K562 (cell line): ENCODE data around the gene EME2. TPM values are rescaled to one million over a fixed set of nuclear protein-coding genes. Genes with fewer than 3 reads are reported as not detected.
A peak's percentile ranks its signal among the peaks of the same experiment; 100 is the strongest.

Source experiments
- ATAC-seq: fragments of 200-7000 bp; cut with Tn5 transposase; 3 replicates; pipeline ENCODE4 v1.9.1; 2020; ENCODE audit warnings: moderate library complexity
- BruUV-seq: library from RNA; stranded (reverse); fragments of 400-500 nt; replicated peaks from 2 replicates; lab custom pipeline; 2021; lab: Mats Ljungman, UMichigan
- CTCF ChIA-PET: fragments of 300-600 bp; formaldehyde crosslinking; extraction: SDS; loops from one replicate; lab custom pipeline; 2021; ENCODE audit warnings: low intra/inter-chr PET ratio; lab: Yijun Ruan, JAX
- POLR2A ChIA-PET: fragments of 300-600, 350-650 bp; sonication (Branson Sonifier 250); formaldehyde crosslinking; extraction: SDS; loops from one replicate; lab custom pipeline; 2021; ENCODE audit warnings: antibody characterized with exemption, inconsistent platforms; lab: Yijun Ruan, JAX
- DNase-seq, 4 experiments: peaks; one replicate each; pipeline versions ENCODE4 v3.0.0 to v3.0.0-alpha.2; 2011 to 2018; ENCODE audit warnings: low spot score in 3 of 4, mixed read lengths in 3 of 4; ENCODE audit errors: extremely low read depth in 1 of 4
- FAIRE-seq: peaks from 2 replicates; lab custom pipeline; 2011; peaks lifted over from hg19 to GRCh38; lab: Jason Lieb, UNC
- H2AFZ ChIP-seq: 2 replicates; pipeline ENCODE4 v1.6.0; 2011; ENCODE audit warnings: low read depth, low read length, control low read depth, inconsistent platforms
- H3K27ac ChIP-seq: fragments of 200-600 bp; 3 replicates; pipeline ENCODE4 v1.8.0; 2011; ENCODE audit warnings: low read depth, mild to moderate bottlenecking, control low read depth, inconsistent platforms, low read length, moderate library complexity, mixed read lengths; ENCODE audit errors: extremely low read depth
- H3K27me3 ChIP-seq, 2 experiments: fragments of 300-600 bp in 1 of 2; 2 replicates in 1 of 2; 3 replicates in 1 of 2; pipeline versions ENCODE4 v1.6.0 to v1.8.0; 2011; ENCODE audit warnings: inconsistent platforms in 2 of 2, low read length in 2 of 2, mild to moderate bottlenecking in 1 of 2, mixed read lengths in 1 of 2, moderate library complexity in 1 of 2; ENCODE audit not compliant: control insufficient read depth in 2 of 2, insufficient read depth in 2 of 2
- H3K36me3 ChIP-seq: fragments of 300-600 bp; 3 replicates; pipeline ENCODE4 v1.8.0; 2011; ENCODE audit warnings: mild to moderate bottlenecking, low read length, inconsistent platforms; ENCODE audit not compliant: control insufficient read depth, insufficient read depth
- H3K4me1 ChIP-seq, 2 experiments: fragments of 200-600 bp in 1 of 2; replicated peaks in 1 of 2; 2 replicates in 1 of 2; 3 replicates in 1 of 2; pipeline versions ENCODE4 v1.5.1 to v1.8.0; 2011; ENCODE audit warnings: inconsistent platforms in 2 of 2, low read length in 2 of 2, mild to moderate bottlenecking in 1 of 2, mixed read lengths in 1 of 2, moderate library complexity in 1 of 2; ENCODE audit not compliant: control insufficient read depth in 2 of 2, insufficient read depth in 2 of 2
- H3K4me2 ChIP-seq: 2 replicates; pipeline ENCODE4 v1.6.1; 2011; ENCODE audit warnings: low read length, control low read depth, inconsistent platforms, mixed read lengths; ENCODE audit not compliant: insufficient read depth
- H3K4me3 ChIP-seq: fragments of 200-600 bp; sonication (generic), shearing (Covaris generic); 2 replicates; pipeline ENCODE4 v1.5.1; 2016; ENCODE audit warnings: control low read depth, inconsistent platforms
- H3K79me2 ChIP-seq: fragments of 200-600 bp; 3 replicates; pipeline ENCODE4 v1.8.0; 2011; ENCODE audit warnings: low read length, inconsistent platforms; ENCODE audit not compliant: control insufficient read depth, insufficient read depth
- H3K9ac ChIP-seq, 2 experiments: 2 replicates each; pipeline versions ENCODE4 v1.6.0 to v1.6.1; 2011; ENCODE audit warnings: low read depth in 2 of 2, low read length in 2 of 2, control low read depth in 1 of 2, inconsistent platforms in 1 of 2, mild to moderate bottlenecking in 1 of 2, mixed read lengths in 1 of 2; ENCODE audit not compliant: insufficient read depth in 1 of 2
- H3K9me1 ChIP-seq: one replicate; pipeline ENCODE4 v1.6.0; 2011; ENCODE audit warnings: inconsistent platforms, mild to moderate bottlenecking, low read length, moderate library complexity; ENCODE audit not compliant: control insufficient read depth, insufficient read depth
- H3K9me3 ChIP-seq: replicated peaks from 2 replicates; pipeline ENCODE4 v1.5.1; 2011; ENCODE audit warnings: low read depth, low read length, inconsistent platforms; ENCODE audit not compliant: control insufficient read depth, insufficient read depth
- H4K20me1 ChIP-seq: replicated peaks from 2 replicates; pipeline ENCODE4 v1.6.1; 2011; ENCODE audit warnings: low read length, inconsistent platforms, mixed read lengths; ENCODE audit not compliant: control insufficient read depth, insufficient read depth
- BCOR ChIP-seq: fragments of 450-650 bp; IDR thresholded peaks from 2 replicates; pipeline ENCODE4 v1.6.1; 2016
- BDP1 ChIP-seq: IDR thresholded peaks from 3 replicates; pipeline ENCODE4 v1.6.1; 2011; ENCODE audit not compliant: insufficient read length, insufficient read depth
- ELF4 ChIP-seq: fragments of 450-650 bp; formaldehyde crosslinking; IDR thresholded peaks from 2 replicates; pipeline ENCODE4 v1.4.0; 2022; ENCODE audit warnings: missing genetic modification characterization
- GABPB1 ChIP-seq: sonication (generic); formaldehyde crosslinking; IDR thresholded peaks from 2 replicates; pipeline ENCODE4 v1.8.0; 2022; ENCODE audit warnings: mild to moderate bottlenecking, missing genetic modification reagents
- MCM2 ChIP-seq: fragments of 450-650 bp; IDR thresholded peaks from 2 replicates; pipeline ENCODE4 v1.6.1; 2017; ENCODE audit warnings: low read depth, mild to moderate bottlenecking
- MTA2 ChIP-seq: fragments of 450-650 bp; IDR thresholded peaks from 2 replicates; pipeline ENCODE4 v1.6.1; 2016; ENCODE audit warnings: low read depth
- NCOA4 ChIP-seq: fragments of 450-650 bp; IDR thresholded peaks from 2 replicates; pipeline ENCODE4 v1.6.1; 2018; ENCODE audit warnings: mild to moderate bottlenecking; ENCODE audit not compliant: partially characterized antibody
- PML ChIP-seq: IDR thresholded peaks from 2 replicates; pipeline ENCODE4 v1.6.1; 2012; ENCODE audit warnings: low read length, inconsistent platforms
- POLR2A ChIP-seq: fragments of 450-650 bp; conservative IDR thresholded peaks from 2 replicates; pipeline ENCODE4 v1.6.1; 2016
- POLR2G ChIP-seq: fragments of 200-400 bp; formaldehyde crosslinking; IDR thresholded peaks from 2 replicates; pipeline ENCODE4 v1.6.1; 2017; ENCODE audit warnings: low read depth, mild to moderate bottlenecking, antibody characterized with exemption, low read length, moderate library complexity
- RBM22 ChIP-seq: fragments of 200-400 bp; formaldehyde crosslinking; IDR thresholded peaks from 2 replicates; pipeline ENCODE4 v1.6.1; 2018; ENCODE audit warnings: low read length, low read depth; ENCODE audit not compliant: poor library complexity, severe bottlenecking
- TARDBP ChIP-seq: fragments of 450-650 bp; IDR thresholded peaks from 2 replicates; pipeline ENCODE4 v1.6.1; 2016
- TEAD1 ChIP-seq, 2 experiments: fragments of 450-650 bp in 1 of 2; sonication (generic) in 1 of 2; formaldehyde crosslinking; IDR thresholded peaks; 2 replicates each; pipeline versions ENCODE4 v1.4.0 to v1.8.0; 2020 to 2022; ENCODE audit warnings: mild to moderate bottlenecking in 2 of 2, missing genetic modification reagents in 1 of 2
- ZNF165 ChIP-seq: fragments of 250-450 bp; sonication (Bioruptor Pico); IDR thresholded peaks from 2 replicates; pipeline ENCODE4 v1.4.0; 2020; ENCODE audit warnings: borderline replicate concordance
- ZNF212 ChIP-seq: fragments of 450-650 bp; formaldehyde crosslinking; IDR thresholded peaks from 2 replicates; pipeline ENCODE4 v1.4.0; 2020; ENCODE audit warnings: mild to moderate bottlenecking
- ZNF780A ChIP-seq: fragments of 250-450 bp; sonication (Bioruptor Pico); IDR thresholded peaks from 2 replicates; pipeline ENCODE4 v1.5.0; 2021; ENCODE audit warnings: mild to moderate bottlenecking
- WGBS: fragments of 100-300 bp; shearing (Covaris generic); methylation state at CpG from one replicate; pipeline ENCODE4 v1.1.6; 2016; ENCODE audit warnings: low coverage, mixed read lengths; ENCODE audit not compliant: insufficient coverage; ENCODE audit errors: missing lambda C conversion rate; 5-methylcytosine and 5-hydroxymethylcytosine counted together
- in situ Hi-C: fragments of 300-500 bp; cut with MboI; formaldehyde crosslinking; loops from 4 replicates; pipeline ENCODE4 v1.15.0; 2018; ENCODE audit warnings: inconsistent platforms, mixed read lengths
- intact Hi-C: fragments of 100-400 bp; cut with micrococcal nuclease; formaldehyde crosslinking; loops from 2 replicates; pipeline ENCODE4 v1.14.2; 2022
- polyA plus RNA-seq, 8 experiments: library from polyadenylated mRNA; depleted of rRNA in 4 of 8; stranded (reverse) in 5 of 8; unstranded in 3 of 8; fragments of >200 nt; fragmentation: Nextera tagmentation in 2 of 8; fragmentation: Illumina TruSeq in 1 of 8; extraction: Ambion mirVana in 2 of 8; extraction: Trizol in 1 of 8; gene quantifications; 2 replicates each; pipeline versions ENCODE4 v1.2.1 to v1.2.3, GENCODE V29; 2011 to 2014; ENCODE audit warnings: inconsistent platforms in 1 of 8, missing spikeins in 1 of 8
- total RNA-seq, 7 experiments: library from RNA; depleted of rRNA in 6 of 7; stranded (reverse); fragments of >200 nt in 6 of 7; fragmentation: Illumina TruSeq in 2 of 7; extraction: Trizol in 2 of 7; gene quantifications; 2 replicates each; pipeline versions ENCODE4 v1.2.1 to v1.2.3, GENCODE V29; 2011 to 2021; ENCODE audit warnings: low replicate concordance in 1 of 7
- TF ChIP-seq, protein P1 (sequence below), 3 experiments: IDR thresholded peaks in 2 of 3; conservative IDR thresholded peaks in 1 of 3; 2 replicates each; pipeline ENCODE4 v1.5.1; 2011 to 2012; ENCODE audit warnings: low read length in 3 of 3, mild to moderate bottlenecking in 3 of 3, control low read depth in 2 of 3, improper control_type of control experiment in 1 of 3, inconsistent platforms in 1 of 3, low read depth in 1 of 3, mixed read lengths in 1 of 3, moderate library complexity in 1 of 3; ENCODE audit not compliant: insufficient read depth in 2 of 3
- TF ChIP-seq, protein P2 (sequence below): sonication (generic); formaldehyde crosslinking; IDR thresholded peaks from 2 replicates; pipeline ENCODE4 v1.5.0; 2020; ENCODE audit warnings: missing genetic modification reagents
- TF ChIP-seq, protein P3 (sequence below), 2 experiments: IDR thresholded peaks; 2 replicates each; pipeline ENCODE4 v1.6.1; 2011; ENCODE audit warnings: borderline replicate concordance in 1 of 2, control low read depth in 1 of 2, low read depth in 1 of 2, low read length in 1 of 2, mild to moderate bottlenecking in 1 of 2, mixed read lengths in 1 of 2, moderate library complexity in 1 of 2; ENCODE audit not compliant: insufficient read depth in 1 of 2, insufficient read length in 1 of 2, poor library complexity in 1 of 2, severe bottlenecking in 1 of 2; ENCODE audit errors: extremely low read depth in 1 of 2

The EME2 gene
- total and polyA plus RNA-seq, 9 of the 15 experiments (the other 6 are each of a cell fraction or from before 2014, with no cell fraction given), result 0.35 to 19.9 (median 3.5) TPM

DNA sequence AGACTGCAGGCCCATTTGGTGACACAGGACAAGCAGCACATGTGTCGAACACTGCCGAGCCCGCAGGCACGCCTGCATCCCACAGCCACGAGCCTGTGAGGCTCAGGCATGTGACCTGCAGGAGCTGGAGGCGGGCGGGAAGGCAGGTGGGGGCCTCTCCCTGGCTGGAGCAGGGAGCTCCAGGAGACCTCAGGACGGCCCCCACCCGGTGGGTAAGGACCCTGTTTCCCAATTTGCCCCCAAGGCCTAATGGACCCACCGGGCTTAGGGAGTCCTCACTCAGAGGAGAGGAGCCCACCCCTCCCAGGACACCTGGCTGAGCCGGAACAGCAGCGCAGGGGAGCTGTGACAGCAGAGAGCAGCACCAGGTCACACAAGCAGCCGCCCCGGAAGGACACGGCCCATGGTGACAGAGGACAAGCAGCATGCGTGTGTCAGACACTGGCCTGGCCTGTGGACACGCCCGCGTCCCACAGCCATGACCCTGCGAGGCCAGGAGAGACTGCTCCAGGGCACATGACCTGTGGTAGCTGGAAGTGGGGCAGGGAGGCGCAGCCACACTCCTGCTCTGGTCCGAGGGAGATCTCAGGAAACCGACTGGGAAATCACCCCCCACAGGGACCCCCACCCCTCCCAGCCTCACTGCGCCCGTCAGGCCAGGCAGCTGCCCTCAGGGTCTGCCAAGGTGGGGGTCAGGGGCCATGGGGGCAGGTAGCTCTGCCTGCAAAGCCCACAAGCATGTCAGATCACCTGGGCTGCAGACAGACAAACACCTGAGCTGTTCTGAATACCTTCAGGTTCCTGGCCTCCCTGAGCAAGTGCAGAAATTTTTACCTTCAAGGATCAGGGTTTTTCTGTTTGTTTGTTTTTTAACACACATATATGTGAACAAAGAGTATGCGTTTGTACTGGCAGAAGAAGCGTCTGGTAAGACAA lies 7.4 kb downstream of the EME2 start:
- ChIA-PET POLR2A (interaction anchor here (0.6 to 1.4 kb wide), 4 partner anchors 10 to 155 kb away, joined by 3 read pairs; partner anchors contain the start of gene IGFALS), CTCF (no interaction called here)
- Histone ChIP-seq H3K36me3 (peaks cover 52% of the 10 kb centered on the region; the same call in 2 of the 3 replicates), H3K27me3 (no peaks in the 10 kb centered on the region), H3K4me1 (peaks cover 4 to 86% of the 10 kb centered on the region in 2 experiments; a peak in 3 of 5 replicates), H3K27ac (no peak overlapping the region), H3K4me3 (no peak overlapping the region), H2AFZ (no peak overlapping the region), H3K4me2 (no peak overlapping the region), H3K9me1 (peaks cover 2% of the 10 kb centered on the region), H4K20me1 (0 out of 2 replicates have a peak, but pooled peaks cover 3% of the 10 kb centered on the region), H3K9me3 (no peaks in the 10 kb centered on the region), H3K79me2 (peaks cover 31% of the 10 kb centered on the region), H3K9ac (peak overlapping the region in 1 of 2 experiments; percentile 84; a peak in 2 of 4 replicates)
- in situ Hi-C loops, result loop anchor here (5.0 kb wide), 1 partner anchor 152 kb away; no protein-coding TSS in a partner anchor
- 80% methylated on average over 18 of the region's 27 CpGs for WGBS
- no TSS peak for BruUV-seq
- DNase-seq (no peak), ATAC-seq (no peak), FAIRE-seq (no peak)
- intact Hi-C loops, result loop anchor here (5.0 kb wide), 1 partner anchor 168 kb away; the partner anchor contains the start of genes CRAMP1 and IFT140
- TF ChIP-seq GABPB1 (CRISPR knock-in tag) (no peak), MTA2 (no peak), BDP1 (no peak), TARDBP (no peak), POLR2A (peak; percentile 48), RBM22 (peak; percentile 22), ZNF780A (CRISPR knock-in tag) (no peak), BCOR (no peak), NCOA4 (no peak), ZNF212 (no peak), ZNF165 (CRISPR knock-in tag) (no peak), TEAD1 (CRISPR knock-in tag; IDR thresholded peaks at IDR 0.05) (no peak), MCM2 (no peak), ELF4 (CRISPR knock-in tag) (no peak), POLR2G (peak; percentile 72), PML (no peak)
- TF ChIP-seq, protein P1, sequence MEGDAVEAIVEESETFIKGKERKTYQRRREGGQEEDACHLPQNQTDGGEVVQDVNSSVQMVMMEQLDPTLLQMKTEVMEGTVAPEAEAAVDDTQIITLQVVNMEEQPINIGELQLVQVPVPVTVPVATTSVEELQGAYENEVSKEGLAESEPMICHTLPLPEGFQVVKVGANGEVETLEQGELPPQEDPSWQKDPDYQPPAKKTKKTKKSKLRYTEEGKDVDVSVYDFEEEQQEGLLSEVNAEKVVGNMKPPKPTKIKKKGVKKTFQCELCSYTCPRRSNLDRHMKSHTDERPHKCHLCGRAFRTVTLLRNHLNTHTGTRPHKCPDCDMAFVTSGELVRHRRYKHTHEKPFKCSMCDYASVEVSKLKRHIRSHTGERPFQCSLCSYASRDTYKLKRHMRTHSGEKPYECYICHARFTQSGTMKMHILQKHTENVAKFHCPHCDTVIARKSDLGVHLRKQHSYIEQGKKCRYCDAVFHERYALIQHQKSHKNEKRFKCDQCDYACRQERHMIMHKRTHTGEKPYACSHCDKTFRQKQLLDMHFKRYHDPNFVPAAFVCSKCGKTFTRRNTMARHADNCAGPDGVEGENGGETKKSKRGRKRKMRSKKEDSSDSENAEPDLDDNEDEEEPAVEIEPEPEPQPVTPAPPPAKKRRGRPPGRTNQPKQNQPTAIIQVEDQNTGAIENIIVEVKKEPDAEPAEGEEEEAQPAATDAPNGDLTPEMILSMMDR (IDR thresholded peaks at IDR 0.05 in 2 of 3, conservative IDR thresholded peaks at IDR 0.05 in 1 of 3; ENCODE audit: insufficient read depth in 2 of 3, low read depth in 1 of 3, low read length in 3 of 3), result no peak
- TF ChIP-seq, protein P2, sequence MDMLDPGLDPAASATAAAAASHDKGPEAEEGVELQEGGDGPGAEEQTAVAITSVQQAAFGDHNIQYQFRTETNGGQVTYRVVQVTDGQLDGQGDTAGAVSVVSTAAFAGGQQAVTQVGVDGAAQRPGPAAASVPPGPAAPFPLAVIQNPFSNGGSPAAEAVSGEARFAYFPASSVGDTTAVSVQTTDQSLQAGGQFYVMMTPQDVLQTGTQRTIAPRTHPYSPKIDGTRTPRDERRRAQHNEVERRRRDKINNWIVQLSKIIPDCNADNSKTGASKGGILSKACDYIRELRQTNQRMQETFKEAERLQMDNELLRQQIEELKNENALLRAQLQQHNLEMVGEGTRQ, result no peak
- TF ChIP-seq, protein P3, sequence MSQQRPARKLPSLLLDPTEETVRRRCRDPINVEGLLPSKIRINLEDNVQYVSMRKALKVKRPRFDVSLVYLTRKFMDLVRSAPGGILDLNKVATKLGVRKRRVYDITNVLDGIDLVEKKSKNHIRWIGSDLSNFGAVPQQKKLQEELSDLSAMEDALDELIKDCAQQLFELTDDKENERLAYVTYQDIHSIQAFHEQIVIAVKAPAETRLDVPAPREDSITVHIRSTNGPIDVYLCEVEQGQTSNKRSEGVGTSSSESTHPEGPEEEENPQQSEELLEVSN (IDR thresholded peaks at IDR 0.05; ENCODE audit: borderline replicate concordance in 1 of 2, extremely low read depth in 1 of 2, insufficient read depth in 1 of 2, insufficient read length in 1 of 2, low read depth in 1 of 2, low read length in 1 of 2, poor library complexity in 1 of 2, severe bottlenecking in 1 of 2), result peak in 1 of 2 experiments; percentile 49
